ENCODE data around the gene GSAP. TPM values are rescaled to one million over a fixed set of nuclear protein-coding genes. Genes with fewer than 3 reads are reported as not detected.

The GSAP gene
- total and polyA plus RNA-seq, 2 donors (not counting 1 experiment from before 2014, with no cell fraction given), result 140 to 207 TPM

DNA sequence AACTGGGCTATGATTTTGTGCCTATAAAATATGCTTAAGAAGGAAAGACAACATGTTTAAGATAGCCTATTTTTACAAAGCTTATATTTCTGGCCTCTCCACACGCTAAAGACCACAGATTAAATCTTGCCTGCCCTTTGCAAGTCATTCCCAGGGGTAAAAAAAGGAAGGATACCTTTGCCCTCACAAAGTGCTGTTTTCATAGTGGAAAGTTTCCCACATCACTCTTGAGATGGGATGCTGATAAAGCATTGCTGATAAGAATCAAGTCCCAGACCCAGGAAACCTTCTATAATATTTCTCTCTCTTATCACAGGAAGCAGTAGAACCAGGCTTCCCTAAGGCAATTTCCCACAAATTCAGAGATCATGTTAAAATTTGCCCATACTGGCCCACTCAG is 56.5 kb downstream of the GSAP start:
- no peaks in the 10 kb centered on the region for H3K27me3 Mint-ChIP-seq
- H3K27ac Mint-ChIP-seq, result peak overlapping the region; percentile 17
- no peak overlapping the region for H3K4me3 ChIP-seq (ENCODE audit: control extremely low read depth in 1 of 5, extremely low read depth in 1 of 5, insufficient read depth in 1 of 5, low read depth in 2 of 5, low read length in 4 of 5)
- H3K4me1 Mint-ChIP-seq, result peaks cover 11% of the 10 kb centered on the region
- WGBS (ENCODE audit: insufficient coverage), result no CpG with 5 or more reads among the region's 1 CpG
- peak overlapping the region in 1 of 2 donors; percentile 8 for H3K27ac ChIP-seq (ENCODE audit: low read length in 2 of 2)
- intact Hi-C loops (cut with micrococcal nuclease), result no loop called here
- no peaks in the 10 kb centered on the region for H3K9me3 Mint-ChIP-seq (ENCODE audit: insufficient read depth)
- ChIA-PET POLR2A (no interaction called here), CTCF (no interaction called here)
- no peak overlapping the region for H2AFZ ChIP-seq (ENCODE audit: insufficient read depth, low read depth, low read length, poor library complexity, severe bottlenecking)
- no peaks in the 10 kb centered on the region for H3K79me2 ChIP-seq (ENCODE audit: control insufficient read depth, insufficient read depth, low read length)
- no peak for ATAC-seq (ENCODE audit: low read depth)
- H3K9me3 ChIP-seq (ENCODE audit: control extremely low read depth in 1 of 3, control insufficient read depth in 2 of 3, insufficient read depth in 1 of 3, low read length in 2 of 3), result no peaks in the 10 kb centered on the region
- H4K20me1 ChIP-seq (ENCODE audit: control insufficient read depth, insufficient read depth, low read length, poor library complexity, severe bottlenecking), result no peaks in the 10 kb centered on the region
- no peak overlapping the region for H3K9ac ChIP-seq (ENCODE audit: low read length)
- no peak overlapping the region for H3K4me2 ChIP-seq (replicated peaks; ENCODE audit: low read depth, low read length, poor library complexity, severe bottlenecking)
- TF ChIP-seq, protein P1, sequence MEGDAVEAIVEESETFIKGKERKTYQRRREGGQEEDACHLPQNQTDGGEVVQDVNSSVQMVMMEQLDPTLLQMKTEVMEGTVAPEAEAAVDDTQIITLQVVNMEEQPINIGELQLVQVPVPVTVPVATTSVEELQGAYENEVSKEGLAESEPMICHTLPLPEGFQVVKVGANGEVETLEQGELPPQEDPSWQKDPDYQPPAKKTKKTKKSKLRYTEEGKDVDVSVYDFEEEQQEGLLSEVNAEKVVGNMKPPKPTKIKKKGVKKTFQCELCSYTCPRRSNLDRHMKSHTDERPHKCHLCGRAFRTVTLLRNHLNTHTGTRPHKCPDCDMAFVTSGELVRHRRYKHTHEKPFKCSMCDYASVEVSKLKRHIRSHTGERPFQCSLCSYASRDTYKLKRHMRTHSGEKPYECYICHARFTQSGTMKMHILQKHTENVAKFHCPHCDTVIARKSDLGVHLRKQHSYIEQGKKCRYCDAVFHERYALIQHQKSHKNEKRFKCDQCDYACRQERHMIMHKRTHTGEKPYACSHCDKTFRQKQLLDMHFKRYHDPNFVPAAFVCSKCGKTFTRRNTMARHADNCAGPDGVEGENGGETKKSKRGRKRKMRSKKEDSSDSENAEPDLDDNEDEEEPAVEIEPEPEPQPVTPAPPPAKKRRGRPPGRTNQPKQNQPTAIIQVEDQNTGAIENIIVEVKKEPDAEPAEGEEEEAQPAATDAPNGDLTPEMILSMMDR (IDR thresholded peaks at IDR 0.05), result no peak
- no peak for TF ChIP-seq EZH2 (IDR thresholded peaks at IDR 0.05; ENCODE audit: borderline replicate concordance, insufficient read depth, low read depth, low read length, poor library complexity, severe bottlenecking)
- DNase-seq, result no peak
- H3K4me3 Mint-ChIP-seq, result no peak overlapping the region
- no peaks in the 10 kb centered on the region for H3K27me3 ChIP-seq (replicated peaks in 1 of 4; ENCODE audit: control extremely low read depth in 1 of 4, control insufficient read depth in 3 of 4, insufficient read depth in 4 of 4, low read length in 3 of 4)
- peaks cover 3 to 64% of the 10 kb centered on the region in 2 experiments for H3K36me3 ChIP-seq (replicated peaks in 1 of 2; ENCODE audit: control extremely low read depth in 1 of 2, control insufficient read depth in 1 of 2, extremely low read depth in 1 of 2, insufficient read depth in 2 of 2, low read length in 1 of 2)
- H3K4me1 ChIP-seq (ENCODE audit: control insufficient read depth in 2 of 2, insufficient read depth in 2 of 2, low read length in 2 of 2), result peaks cover 0 to 3% of the 10 kb centered on the region in 2 donors

DNA sequence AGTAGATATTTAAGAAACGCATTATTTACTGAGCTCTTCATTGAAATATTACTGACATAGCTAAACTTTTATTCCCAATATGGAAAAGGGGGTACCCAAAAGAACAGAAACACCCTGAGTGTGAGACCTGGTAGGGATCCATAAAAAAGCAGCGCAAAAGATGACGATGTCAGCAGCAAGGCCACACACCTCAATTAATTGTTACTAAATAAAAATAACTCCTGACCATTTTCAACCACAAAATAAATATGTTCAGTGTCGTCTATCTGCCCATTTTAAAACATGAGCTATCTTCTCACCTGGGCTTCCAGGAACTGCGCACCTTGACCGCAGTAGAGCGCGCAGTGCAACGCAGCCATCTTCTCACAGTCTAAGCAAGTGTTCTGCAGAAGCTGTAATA is 61.2 kb downstream of the GSAP start:
- ChIA-PET POLR2A (interaction anchor here (0.6 to 0.7 kb wide), 2 partner anchors 61 to 100 kb away, joined by 4 read pairs; partner anchors contain the start of gene GSAP), CTCF (interaction anchor here (0.7 to 1.5 kb wide), 4 partner anchors 13 to 296 kb away, joined by 3 to 4 read pairs (median 3); no protein-coding TSS in a partner anchor)
- no peak overlapping the region for H2AFZ ChIP-seq (ENCODE audit: insufficient read depth, low read depth, low read length, poor library complexity, severe bottlenecking)
- TF ChIP-seq, protein P1 (IDR thresholded peaks at IDR 0.05), result no peak
- no peak for TF ChIP-seq EZH2 (IDR thresholded peaks at IDR 0.05; ENCODE audit: borderline replicate concordance, insufficient read depth, low read depth, low read length, poor library complexity, severe bottlenecking)
- no peak overlapping the region for H3K4me3 Mint-ChIP-seq
- H3K9me3 ChIP-seq (ENCODE audit: control extremely low read depth in 1 of 3, control insufficient read depth in 2 of 3, insufficient read depth in 1 of 3, low read length in 2 of 3), result no peaks in the 10 kb centered on the region
- H3K36me3 ChIP-seq (replicated peaks in 1 of 2; ENCODE audit: control extremely low read depth in 1 of 2, control insufficient read depth in 1 of 2, extremely low read depth in 1 of 2, insufficient read depth in 2 of 2, low read length in 1 of 2), result peaks cover 0 to 47% of the 10 kb centered on the region in 2 experiments
- no peaks in the 10 kb centered on the region for H3K9me3 Mint-ChIP-seq (ENCODE audit: insufficient read depth)
- no peak overlapping the region for H3K9ac ChIP-seq (ENCODE audit: low read length)
- no peaks in the 10 kb centered on the region for H3K79me2 ChIP-seq (ENCODE audit: control insufficient read depth, insufficient read depth, low read length)
- H3K4me1 Mint-ChIP-seq, result peaks cover 42% of the 10 kb centered on the region
- no peaks in the 10 kb centered on the region for H3K27me3 Mint-ChIP-seq
- peaks cover 19 to 28% of the 10 kb centered on the region in 2 donors for H3K4me1 ChIP-seq (ENCODE audit: control insufficient read depth in 2 of 2, insufficient read depth in 2 of 2, low read length in 2 of 2)
- intact Hi-C loops (cut with micrococcal nuclease), result no loop called here
- no peak overlapping the region for H3K4me2 ChIP-seq (replicated peaks; ENCODE audit: low read depth, low read length, poor library complexity, severe bottlenecking)
- ATAC-seq (ENCODE audit: low read depth) (no peak), DNase-seq (no peak)
- peak overlapping the region; percentile 53 for H3K27ac Mint-ChIP-seq
- no peaks in the 10 kb centered on the region for H3K27me3 ChIP-seq (replicated peaks in 1 of 4; ENCODE audit: control extremely low read depth in 1 of 4, control insufficient read depth in 3 of 4, insufficient read depth in 4 of 4, low read length in 3 of 4)
- H3K27ac ChIP-seq (ENCODE audit: low read length in 2 of 2), result peak overlapping the region in 1 of 2 donors; percentile 83
- no peaks in the 10 kb centered on the region for H4K20me1 ChIP-seq (ENCODE audit: control insufficient read depth, insufficient read depth, low read length, poor library complexity, severe bottlenecking)
- H3K4me3 ChIP-seq (ENCODE audit: control extremely low read depth in 1 of 5, extremely low read depth in 1 of 5, insufficient read depth in 1 of 5, low read depth in 2 of 5, low read length in 4 of 5), result no peak overlapping the region
- whole genome bisulfite sequencing (ENCODE audit: insufficient coverage), result 98% methylated on average over 4 of the region's 9 CpGs

Data from B cell (primary cell).